GM13976 (cell line): ENCODE results near the gene MTUS2.

Experiments used
- DNase-seq: peaks from one replicate; pipeline ENCODE4 v3.0.0; 2012; ENCODE audit warnings: low spot score
- CTCF ChIP-seq: IDR thresholded peaks from 2 replicates; pipeline ENCODE4 v1.5.1; 2012; ENCODE audit warnings: borderline replicate concordance, mild to moderate bottlenecking; ENCODE audit not compliant: insufficient read depth; ENCODE audit errors: extremely low read depth, missing control alignments, control extremely low read depth
- in situ Hi-C: fragments of 300-500 bp; cut with MboI; formaldehyde crosslinking; loops from one replicate; pipeline ENCODE4 v1.12.0; 2022; ENCODE audit warnings: low sequenced_read_pairs, mixed read lengths, inconsistent platforms; ENCODE audit not compliant: unreplicated experiment

Gene MTUS2

GRCh38 chr13:29503041-29503837 is 683.1 kb downstream of the MTUS2 start:
- no peak for DNase-seq
- in situ Hi-C loops = loop anchor here (10.0 kb wide), 2 partner anchors 202 to 612 kb away; no protein-coding TSS in a partner anchor
- TF ChIP-seq CTCF = no peak

- in situ Hi-C loops = loop anchor here (10.0 kb wide), 2 partner anchors 200 to 610 kb away; no protein-coding TSS in a partner anchor
- no peak for TF ChIP-seq CTCF
- DNase-seq = no peak
Measured at GRCh38 chr13:29504691-29505090, 684.6 kb downstream of the MTUS2 start.

GRCh38 chr13:29505511-29505910 is 685.4 kb downstream of the MTUS2 start:
- no peak for DNase-seq
- no peak for TF ChIP-seq CTCF
- in situ Hi-C loops = loop anchor here (10.0 kb wide), 2 partner anchors 199 to 609 kb away; no protein-coding TSS in a partner anchor

GRCh38 chr13:29505950-29506349 is 685.8 kb downstream of the MTUS2 start:
- no peak for DNase-seq
- no peak for TF ChIP-seq CTCF
- in situ Hi-C loops = loop anchor here (10.0 kb wide), 2 partner anchors 199 to 609 kb away; no protein-coding TSS in a partner anchor

GRCh38 chr13:29507356-29507755 is 687.2 kb downstream of the MTUS2 start:
- no peak for DNase-seq
- in situ Hi-C loops = loop anchor here (10.0 kb wide), 2 partner anchors 197 to 607 kb away; no protein-coding TSS in a partner anchor
- TF ChIP-seq CTCF = no peak

- peak; percentile 89 for DNase-seq
- TF ChIP-seq CTCF = peak; percentile 97
- in situ Hi-C loops = loop anchor here (10.0 kb wide), 2 partner anchors 196 to 606 kb away; no protein-coding TSS in a partner anchor
Measured at GRCh38 chr13:29508130-29508875, 688.2 kb downstream of the MTUS2 start.
